HCT116 (cell line): ENCODE data around the gene IFITM5. TPM values are rescaled to one million over a fixed set of nuclear protein-coding genes. Genes with fewer than 3 reads are reported as not detected.

Experiments used
- ATAC-seq: fragments of 200-7000 bp; cut with Tn5 transposase; 2 replicates; pipeline ENCODE4 v1.9.1; 2020; ENCODE audit warnings: mild to moderate bottlenecking, moderate library complexity
- BruUV-seq: library from RNA; stranded (reverse); fragments of 400-500 nt; replicated peaks from 2 replicates; lab custom pipeline; 2021; lab: Mats Ljungman, UMichigan
- CTCF ChIA-PET: fragments of 300-600 bp; sonication (Branson Sonifier 250); formaldehyde crosslinking; loops from one replicate; lab custom pipeline; 2021; ENCODE audit warnings: antibody characterized with exemption; lab: Charles Lee
- POLR2A ChIA-PET: fragments of 300-600, 350-600 bp; sonication (Branson Sonifier 250); formaldehyde crosslinking; loops from one replicate; lab custom pipeline; 2021; ENCODE audit warnings: antibody characterized with exemption; lab: Charles Lee
- RAD21 ChIA-PET, 2 experiments: fragments of 300-600 bp; sonication (Branson Sonifier 250); formaldehyde crosslinking; loops; one replicate each; lab custom pipeline; 2023; ENCODE audit warnings: low total read pairs in 2 of 2; ENCODE audit not compliant: uncharacterized antibody in 2 of 2, unreplicated experiment in 2 of 2, low non-redundant PET in 1 of 2; lab: Charles Lee
- DNase-seq: peaks from one replicate; pipeline ENCODE4 v3.0.0-alpha.2; 2010; ENCODE audit warnings: low read depth, low spot score
- H2AFZ ChIP-seq: fragments of 200-600 bp; shearing (Covaris generic), sonication (generic); 2 replicates; pipeline ENCODE4 v1.6.1; 2017; ENCODE audit warnings: low read depth, mixed run types, mixed read lengths, antibody characterized with exemption, low read length; ENCODE audit not compliant: poor library complexity, severe bottlenecking
- H3K27ac ChIP-seq: 2 replicates; pipeline ENCODE4 v1.5.1; 2012; ENCODE audit warnings: low read depth, low read length
- H3K27me3 ChIP-seq: fragments of 200-600 bp; sonication (generic); 2 replicates; pipeline ENCODE4 v1.6.1; 2016; ENCODE audit warnings: mixed run types, low read length, mixed read lengths; ENCODE audit not compliant: insufficient read depth
- H3K36me3 ChIP-seq, 2 experiments: fragments of 200-500 bp in 1 of 2; fragments of 200-600 bp in 1 of 2; sonication (Bioruptor generic) in 1 of 2; sonication (generic) in 1 of 2; 2 replicates each; pipeline versions ENCODE4 v1.5.1 to v1.6.1; 2014 to 2016; ENCODE audit warnings: low read length in 2 of 2, inconsistent platforms in 1 of 2, mixed read lengths in 1 of 2, mixed run types in 1 of 2; ENCODE audit not compliant: insufficient read depth in 2 of 2, control insufficient read depth in 1 of 2
- H3K4me1 ChIP-seq, 2 experiments: fragments of 200-600 bp in 1 of 2; sonication (generic) in 1 of 2; 2 replicates each; pipeline versions ENCODE4 v1.5.1 to v1.6.1; 2012 to 2017; ENCODE audit warnings: low read length in 2 of 2, inconsistent platforms in 1 of 2, mild to moderate bottlenecking in 1 of 2, mixed read lengths in 1 of 2, mixed run types in 1 of 2, moderate library complexity in 1 of 2; ENCODE audit not compliant: insufficient read depth in 2 of 2, control insufficient read depth in 1 of 2
- H3K4me2 ChIP-seq: fragments of 200-600 bp; sonication (generic); 2 replicates; pipeline ENCODE4 v1.6.1; 2017; ENCODE audit warnings: mixed run types, low read length, mixed read lengths
- H3K4me3 ChIP-seq, 2 experiments: fragments of 200-600 bp in 1 of 2; sonication (generic) in 1 of 2; replicated peaks in 1 of 2; 2 replicates each; pipeline ENCODE4 v1.5.1; 2011 to 2016; ENCODE audit warnings: low read length in 2 of 2, control low read depth in 1 of 2, low read depth in 1 of 2, mild to moderate bottlenecking in 1 of 2, mixed read lengths in 1 of 2, mixed run types in 1 of 2
- H3K79me2 ChIP-seq: fragments of 200-600 bp; sonication (generic); 2 replicates; pipeline ENCODE4 v1.6.1; 2017; ENCODE audit warnings: mild to moderate bottlenecking, mixed run types, low read length, moderate library complexity, mixed read lengths; ENCODE audit not compliant: insufficient read depth
- H3K9ac ChIP-seq: fragments of 200-600 bp; sonication (generic); 2 replicates; pipeline ENCODE4 v1.6.1; 2016; ENCODE audit warnings: low read length, mixed read lengths
- H3K9me2 ChIP-seq: fragments of 200-600 bp; sonication (generic), shearing (Covaris generic); 2 replicates; pipeline ENCODE4 v1.6.1; 2017; ENCODE audit warnings: mixed run types, mild to moderate bottlenecking, moderate library complexity; ENCODE audit not compliant: insufficient read depth
- H3K9me3 ChIP-seq, 2 experiments: fragments of 200-500 bp in 1 of 2; fragments of 200-600 bp in 1 of 2; sonication (Bioruptor generic) in 1 of 2; sonication (generic) in 1 of 2; 2 replicates each; pipeline ENCODE4 v1.6.1; 2014 to 2017; ENCODE audit warnings: low read length in 2 of 2, mixed read lengths in 2 of 2, inconsistent platforms in 1 of 2, low read depth in 1 of 2, mild to moderate bottlenecking in 1 of 2, mixed run types in 1 of 2, moderate library complexity in 1 of 2; ENCODE audit not compliant: control insufficient read depth in 1 of 2, insufficient read depth in 1 of 2
- H4K20me1 ChIP-seq: fragments of 200-600 bp; sonication (generic), shearing (Covaris generic); 2 replicates; pipeline ENCODE4 v1.6.1; 2017; ENCODE audit warnings: mixed run types, mild to moderate bottlenecking, moderate library complexity; ENCODE audit not compliant: insufficient read depth
- EZH2phosphoT487 ChIP-seq: fragments of 200-600 bp; IDR thresholded peaks from 2 replicates; pipeline ENCODE4 v1.6.1; 2018; ENCODE audit warnings: antibody characterized with exemption, borderline replicate concordance
- REST ChIP-seq: IDR thresholded peaks from 2 replicates; pipeline ENCODE4 v1.6.1; 2012; ENCODE audit warnings: low read depth
- intact Hi-C: fragments of 100-400 bp; cut with micrococcal nuclease; formaldehyde crosslinking; loops from 2 replicates; pipeline ENCODE4 v1.10.0; 2022
- total RNA-seq: library from RNA; stranded (reverse); gene quantifications from one replicate; pipeline ENCODE4 v1.2.1, GENCODE V29; 2021; ENCODE audit not compliant: unreplicated experiment

Gene IFITM5
- total RNA-seq, 1 experiment from 2014 or later = not detected

GRCh38 chr11:292211-293121 is 6.9 kb downstream of the IFITM5 start:
- Histone ChIP-seq H3K36me3 (peaks cover 0 to 5% of the 10 kb centered on the region in 2 experiments; a peak in 3 of 4 replicates), H3K4me3 (no peak overlapping the region), H2AFZ (no peak overlapping the region), H3K9me3 (no peaks in the 10 kb centered on the region), H3K27me3 (no peaks in the 10 kb centered on the region), H3K9me2 (no peaks in the 10 kb centered on the region), H3K4me1 (peaks cover 9 to 19% of the 10 kb centered on the region in 2 experiments; a peak in 3 of 4 replicates), H3K9ac (no peak overlapping the region), H3K79me2 (peaks cover 7% of the 10 kb centered on the region; the same call in 1 of the 2 replicates), H3K4me2 (no peak overlapping the region), H3K27ac (no peak overlapping the region; the same call in 1 of the 2 replicates), H4K20me1 (no peaks in the 10 kb centered on the region)
- TF ChIP-seq REST (no peak), EZH2phosphoT487 (no peak)
- ChIA-PET CTCF (no interaction called here), RAD21 (no interaction called here), POLR2A (no interaction called here)
- DNase-seq = no peak
- BruUV-seq = no TSS peak
- intact Hi-C loops = no loop called here
- ATAC-seq = no peak
